GM19193 (cell line): Measurements from ENCODE around the gene YOD1.

ENCODE experiments used
- POLR2A ChIP-seq: IDR thresholded peaks from 4 replicates; pipeline ENCODE4 v1.6.1; 2011; ENCODE audit not compliant: insufficient read depth, insufficient read length; ENCODE audit errors: extremely low read depth

YOD1 gene

DNA sequence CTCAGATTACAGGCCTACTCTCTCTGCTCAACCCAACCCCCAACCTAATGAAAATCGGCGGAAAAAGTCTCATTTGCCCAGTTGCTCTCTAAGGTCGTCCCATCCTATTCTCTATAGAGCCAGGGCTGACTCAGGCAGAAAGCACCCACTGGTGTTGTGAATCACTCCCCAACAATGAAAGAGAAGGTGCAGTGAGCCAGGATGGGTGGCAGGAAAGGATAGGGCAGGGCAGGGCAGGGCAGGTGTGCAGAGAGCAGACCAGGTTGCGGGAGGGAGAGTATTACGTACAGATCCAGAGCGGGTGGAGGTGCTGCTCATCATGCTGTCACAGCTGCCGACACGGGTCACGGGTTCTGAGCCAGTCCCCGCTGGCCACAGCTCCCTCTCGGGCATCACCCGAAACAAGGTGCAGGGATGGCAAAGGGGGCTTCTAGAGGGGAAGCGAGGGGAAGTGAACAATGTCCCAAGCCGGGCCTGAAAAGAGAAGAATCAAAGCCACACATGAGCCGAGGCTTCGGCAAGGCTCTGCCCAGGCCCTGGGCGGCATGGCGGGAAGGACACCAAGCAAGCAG is 23.7 kb downstream of the YOD1 start:
- no peak for TF ChIP-seq POLR2A

GRCh38 chr1:207026104-207026534 is 24.9 kb downstream of the YOD1 start:
- no peak for TF ChIP-seq POLR2A

DNA sequence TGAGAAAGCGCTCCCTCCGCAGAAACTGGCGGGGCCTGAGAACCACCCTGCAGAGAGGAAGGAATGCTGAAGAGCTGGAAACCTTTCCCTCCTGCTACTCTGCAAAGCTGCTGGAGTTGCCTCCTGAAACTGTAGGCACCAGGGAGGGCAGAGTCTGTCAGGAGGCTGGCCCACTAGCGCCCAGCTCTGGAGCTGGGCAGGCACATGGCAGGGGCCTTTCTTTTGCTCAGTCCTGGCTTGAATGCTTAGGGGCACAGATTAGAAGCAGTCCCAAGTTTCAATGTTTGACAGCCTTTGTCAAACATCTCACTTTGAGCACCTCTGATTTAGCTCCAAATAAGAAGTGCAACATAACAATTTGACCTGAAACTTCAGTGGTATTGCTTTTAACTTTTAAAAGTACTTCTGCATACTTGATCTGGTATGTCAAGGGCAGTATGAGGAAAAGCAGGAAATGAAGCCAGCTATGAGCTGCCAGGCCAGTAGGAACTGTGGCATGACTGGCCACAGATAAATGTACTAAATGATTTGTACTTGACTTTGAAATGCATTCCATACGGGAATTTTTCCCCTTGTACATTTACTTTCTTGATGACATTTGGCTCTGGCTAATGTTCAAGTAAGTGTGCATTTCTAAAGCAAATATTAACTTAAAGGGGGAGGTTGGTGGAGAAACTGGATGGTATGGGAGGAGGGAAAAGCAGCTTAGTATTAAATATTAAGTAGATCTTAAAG is 25.7 kb downstream of the YOD1 start:
- TF ChIP-seq POLR2A = no peak

DNA sequence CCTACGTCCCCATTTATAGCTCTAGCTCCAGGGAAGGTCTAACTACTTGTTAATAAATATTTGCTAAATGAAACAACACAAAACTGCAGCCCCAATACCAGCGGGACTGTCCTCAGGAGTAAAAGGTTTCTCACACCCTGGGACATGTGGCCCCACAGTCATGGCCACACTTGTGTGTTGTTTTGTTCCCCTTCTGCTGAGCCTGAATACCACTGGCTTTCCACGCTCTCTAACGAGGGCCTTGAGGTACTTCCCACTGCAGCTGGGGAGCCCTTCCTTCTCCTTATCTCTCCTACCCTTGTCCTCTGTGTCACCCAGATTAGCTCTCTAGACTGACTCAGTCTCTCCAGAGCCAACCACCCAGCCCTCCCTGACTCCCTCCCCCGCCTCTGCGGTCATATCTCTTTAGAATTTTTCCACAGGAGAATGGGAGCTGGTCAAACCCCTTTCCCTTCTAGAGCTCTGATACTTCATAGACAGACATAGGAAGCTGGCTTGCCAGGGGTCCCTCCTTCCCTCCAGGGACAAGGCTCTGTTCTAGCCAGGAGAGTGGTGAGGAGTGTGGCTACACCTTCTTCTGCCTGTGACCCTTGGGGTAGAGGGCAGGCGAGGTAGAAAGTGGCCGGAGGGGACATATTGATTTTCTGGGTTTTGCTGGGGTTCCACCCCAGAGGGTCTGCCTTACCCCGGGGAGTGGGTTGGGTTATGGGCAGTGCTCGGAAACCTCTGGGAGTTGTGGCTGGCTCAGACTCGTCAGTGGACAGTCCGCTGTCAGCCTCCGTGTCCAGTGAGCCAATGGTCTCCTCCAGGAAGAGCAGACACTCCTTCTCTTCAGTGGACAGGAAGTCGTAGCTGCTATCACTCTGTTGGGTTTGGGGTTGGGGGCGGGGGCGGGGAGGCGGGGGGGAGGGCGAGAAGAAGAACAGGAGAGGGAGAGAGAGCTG is 26.5 kb downstream of the YOD1 start:
- TF ChIP-seq POLR2A = no peak

DNA sequence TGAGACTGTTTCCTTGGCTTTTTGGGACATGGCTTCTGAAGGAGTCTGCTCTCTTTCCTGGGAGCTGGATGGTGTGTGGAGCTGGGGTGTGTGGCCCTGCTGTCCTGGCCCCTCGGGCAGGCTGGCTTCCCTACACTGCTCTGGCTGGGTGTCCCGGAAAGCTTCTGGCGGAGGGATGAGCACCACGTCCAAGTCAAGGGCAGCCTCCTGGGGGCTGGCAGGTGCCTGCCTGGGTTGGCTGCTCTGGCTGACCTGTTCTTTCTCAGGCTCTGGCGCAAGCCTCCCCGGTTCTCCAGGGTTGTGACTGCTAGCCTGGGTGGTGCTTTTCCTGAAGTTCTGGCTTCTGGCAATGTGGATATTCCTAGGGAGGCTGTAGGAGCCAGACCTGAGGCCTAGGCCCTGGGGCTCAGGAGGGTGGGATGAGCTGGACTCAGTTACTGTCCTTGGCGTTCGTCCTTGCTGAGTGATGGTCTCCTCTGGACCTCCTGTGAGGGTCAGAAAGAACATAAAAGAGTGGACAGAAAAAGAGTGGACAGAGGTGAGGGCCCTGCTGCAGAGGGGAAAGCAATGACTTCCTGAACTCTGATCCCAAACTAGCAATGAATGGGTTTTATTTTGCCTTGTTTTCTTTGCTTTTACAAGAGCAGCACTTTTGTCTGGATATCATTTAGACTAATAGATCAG is 27.9 kb downstream of the YOD1 start:
- no peak for TF ChIP-seq POLR2A

- no peak for TF ChIP-seq POLR2A
Measured at GRCh38 chr1:207021876-207022596, 29.0 kb downstream of the YOD1 start.

DNA sequence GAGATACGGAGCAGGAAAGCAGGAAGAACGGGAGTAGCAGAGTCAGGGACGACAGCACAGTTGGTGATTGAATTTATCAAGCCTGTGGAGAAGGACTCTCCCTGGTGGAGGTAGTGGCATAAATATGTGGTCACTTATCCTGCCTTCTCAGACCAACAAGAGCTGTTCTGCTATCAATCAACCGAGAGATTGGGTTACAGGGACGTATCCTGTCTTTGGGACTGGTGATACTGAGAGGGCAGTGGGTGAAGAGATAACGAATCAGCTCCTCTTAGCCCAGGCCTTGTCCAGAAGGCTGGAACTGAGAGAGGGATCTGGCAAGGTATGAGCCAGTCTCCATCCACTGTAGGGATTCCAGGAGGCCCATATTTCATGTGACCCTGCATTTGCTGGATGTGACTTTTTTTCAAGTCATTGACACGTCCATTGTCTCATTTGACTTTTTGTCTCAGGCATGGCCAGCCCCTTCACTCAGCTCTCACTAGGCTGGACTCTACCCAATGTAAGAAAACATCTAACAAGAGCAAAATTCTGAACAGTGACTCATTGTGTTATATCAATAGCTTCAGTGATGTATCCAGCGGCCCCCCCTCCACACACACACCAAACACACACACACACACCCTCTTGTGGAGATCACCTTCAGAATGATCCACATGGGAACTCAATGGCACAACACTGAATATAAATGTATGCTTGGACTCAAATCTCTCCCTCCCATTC is 29.7 kb downstream of the YOD1 start:
- TF ChIP-seq POLR2A = no peak

GRCh38 chr1:207020709-207021107 is 30.3 kb downstream of the YOD1 start:
- TF ChIP-seq POLR2A = no peak

GRCh38 chr1:207020065-207020708 is 30.8 kb downstream of the YOD1 start:
- no peak for TF ChIP-seq POLR2A

- TF ChIP-seq POLR2A = no peak
Measured at GRCh38 chr1:207019661-207020060, 31.3 kb downstream of the YOD1 start.

DNA sequence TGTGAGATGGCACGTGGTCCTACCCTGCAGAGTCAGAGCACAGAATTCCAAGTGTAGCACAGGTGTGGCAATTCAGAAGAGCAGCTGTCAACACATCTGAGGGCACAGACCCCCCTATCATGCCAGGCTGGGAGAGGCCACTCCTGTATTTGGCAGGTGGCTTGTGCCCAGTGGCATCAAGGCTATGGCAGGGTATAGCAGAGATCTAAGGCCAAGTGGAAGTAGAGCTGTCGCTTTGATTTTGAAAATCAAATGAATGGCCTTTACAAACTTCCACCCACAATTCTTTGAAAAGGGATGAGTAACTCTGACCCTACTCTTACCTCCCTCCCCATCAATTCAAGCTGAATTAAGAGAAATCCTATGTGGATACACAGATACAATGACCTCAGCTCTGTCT is 31.8 kb downstream of the YOD1 start:
- TF ChIP-seq POLR2A = no peak

- no peak for TF ChIP-seq POLR2A
Measured at GRCh38 chr1:207018707-207019106, 32.3 kb downstream of the YOD1 start.
